ENCODE data around the gene DKK2. TPM values are rescaled to one million over a fixed set of nuclear protein-coding genes. Genes with fewer than 3 reads are reported as not detected.

The DKK2 gene
- total and polyA plus RNA-seq, 3 donors from 2014 or later: 0.21 to 0.62 TPM; not detected in 1

DNA sequence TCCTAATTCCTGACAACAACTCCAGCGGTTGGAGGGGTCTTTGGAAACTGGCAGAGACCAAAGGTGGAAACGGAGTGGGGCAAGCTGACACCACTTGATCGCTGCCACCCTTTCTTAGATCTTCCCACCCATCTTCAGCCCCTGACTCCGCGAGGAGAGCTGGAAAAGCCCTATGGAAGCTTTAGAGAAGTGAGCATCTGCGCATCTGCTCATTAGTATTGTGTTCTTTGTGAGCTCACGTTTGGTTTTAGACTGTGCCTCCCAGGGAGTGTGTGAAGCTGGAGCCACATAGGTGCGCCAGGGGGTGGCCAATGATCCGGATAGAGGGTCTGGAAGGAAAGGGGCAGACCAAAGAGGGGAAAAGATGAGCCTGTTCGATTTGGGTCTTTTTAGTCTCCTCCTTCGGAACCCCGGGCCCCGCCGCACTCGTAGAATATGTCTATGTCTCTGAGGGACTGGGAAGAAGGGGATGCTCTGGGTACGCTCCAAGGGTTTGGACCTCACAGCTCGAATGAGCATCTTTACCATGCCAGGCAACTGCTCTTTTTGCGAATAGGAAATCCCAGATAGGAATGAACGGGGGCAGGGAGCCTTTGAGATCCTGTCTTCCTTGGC is 578 bp upstream of the DKK2 start:
- intact Hi-C loops (cut with DNase I; ENCODE audit: low total_unique reads): no loop called here
- TF ChIP-seq, protein P1, sequence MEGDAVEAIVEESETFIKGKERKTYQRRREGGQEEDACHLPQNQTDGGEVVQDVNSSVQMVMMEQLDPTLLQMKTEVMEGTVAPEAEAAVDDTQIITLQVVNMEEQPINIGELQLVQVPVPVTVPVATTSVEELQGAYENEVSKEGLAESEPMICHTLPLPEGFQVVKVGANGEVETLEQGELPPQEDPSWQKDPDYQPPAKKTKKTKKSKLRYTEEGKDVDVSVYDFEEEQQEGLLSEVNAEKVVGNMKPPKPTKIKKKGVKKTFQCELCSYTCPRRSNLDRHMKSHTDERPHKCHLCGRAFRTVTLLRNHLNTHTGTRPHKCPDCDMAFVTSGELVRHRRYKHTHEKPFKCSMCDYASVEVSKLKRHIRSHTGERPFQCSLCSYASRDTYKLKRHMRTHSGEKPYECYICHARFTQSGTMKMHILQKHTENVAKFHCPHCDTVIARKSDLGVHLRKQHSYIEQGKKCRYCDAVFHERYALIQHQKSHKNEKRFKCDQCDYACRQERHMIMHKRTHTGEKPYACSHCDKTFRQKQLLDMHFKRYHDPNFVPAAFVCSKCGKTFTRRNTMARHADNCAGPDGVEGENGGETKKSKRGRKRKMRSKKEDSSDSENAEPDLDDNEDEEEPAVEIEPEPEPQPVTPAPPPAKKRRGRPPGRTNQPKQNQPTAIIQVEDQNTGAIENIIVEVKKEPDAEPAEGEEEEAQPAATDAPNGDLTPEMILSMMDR (IDR thresholded peaks at IDR 0.05): no peak
- no peak for TF ChIP-seq POLR2A (IDR thresholded peaks at IDR 0.05)
- 4 to 5% methylated on average over 19 of the region's 19 CpGs for WGBS, 2 donors
- H3K27ac ChIP-seq: no peak overlapping the region
- H3K27me3 ChIP-seq: no peaks in the 10 kb centered on the region
- DNase-seq: no peak
- H3K4me3 ChIP-seq: no peak overlapping the region
- H3K9me3 ChIP-seq: no peaks in the 10 kb centered on the region
- H3K36me3 ChIP-seq (ENCODE audit: low read depth, missing control alignments): no peaks in the 10 kb centered on the region
- peaks cover 25% of the 10 kb centered on the region for H3K4me1 ChIP-seq

DNA sequence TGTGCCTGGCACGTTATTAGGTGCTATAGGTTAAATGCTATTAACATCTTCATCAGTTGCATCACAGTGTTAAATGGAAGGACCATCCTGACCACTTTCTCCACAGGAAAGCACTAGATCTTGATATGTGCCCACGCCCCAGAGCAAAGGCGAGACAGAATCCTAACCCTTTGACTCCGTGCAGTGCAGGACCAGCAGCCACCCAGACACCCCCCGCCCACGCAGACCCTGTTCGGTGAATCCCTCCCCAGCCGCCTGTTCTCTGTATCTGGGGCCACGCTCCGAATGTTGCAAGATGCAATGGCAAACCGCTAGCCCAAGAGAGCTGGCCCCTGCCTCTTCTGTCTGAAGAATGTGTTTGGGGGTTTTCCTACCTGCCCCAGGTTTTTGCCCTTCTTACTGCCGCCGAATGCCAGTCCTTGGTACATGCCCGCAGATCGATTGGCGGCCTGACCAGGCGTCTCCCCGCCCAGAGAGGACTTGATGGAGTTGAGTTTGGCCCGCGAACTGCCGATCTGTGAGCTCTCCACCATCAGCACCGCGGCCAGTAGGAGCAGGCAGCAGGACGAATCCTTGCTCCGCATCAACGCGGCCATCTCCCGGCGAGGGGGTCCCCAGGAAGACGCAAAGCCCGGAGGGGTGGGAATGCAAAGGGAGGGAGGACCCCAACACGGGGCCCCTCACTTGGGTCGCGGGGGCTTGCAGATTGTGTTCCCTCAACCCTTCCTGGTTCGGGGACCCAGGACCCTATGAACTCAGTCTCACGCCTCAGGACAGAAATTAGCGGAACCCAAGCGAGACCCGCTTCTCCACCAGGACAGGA is 906 bp downstream of the DKK2 start:
- TF ChIP-seq, protein P1 (IDR thresholded peaks at IDR 0.05): no peak
- no peak for TF ChIP-seq POLR2A (IDR thresholded peaks at IDR 0.05)
- no peaks in the 10 kb centered on the region for H3K36me3 ChIP-seq (ENCODE audit: low read depth, missing control alignments)
- H3K4me1 ChIP-seq: peaks cover 25% of the 10 kb centered on the region
- intact Hi-C loops (cut with DNase I; ENCODE audit: low total_unique reads): no loop called here
- no peaks in the 10 kb centered on the region for H3K27me3 ChIP-seq
- 2% methylated on average over 22 to 39 of the region's 39 CpGs for WGBS, 2 donors
- peak overlapping the region; percentile 1 to 23 for H3K4me3 ChIP-seq
- DNase-seq: no peak
- no peaks in the 10 kb centered on the region for H3K9me3 ChIP-seq
- H3K27ac ChIP-seq: no peak overlapping the region

DNA sequence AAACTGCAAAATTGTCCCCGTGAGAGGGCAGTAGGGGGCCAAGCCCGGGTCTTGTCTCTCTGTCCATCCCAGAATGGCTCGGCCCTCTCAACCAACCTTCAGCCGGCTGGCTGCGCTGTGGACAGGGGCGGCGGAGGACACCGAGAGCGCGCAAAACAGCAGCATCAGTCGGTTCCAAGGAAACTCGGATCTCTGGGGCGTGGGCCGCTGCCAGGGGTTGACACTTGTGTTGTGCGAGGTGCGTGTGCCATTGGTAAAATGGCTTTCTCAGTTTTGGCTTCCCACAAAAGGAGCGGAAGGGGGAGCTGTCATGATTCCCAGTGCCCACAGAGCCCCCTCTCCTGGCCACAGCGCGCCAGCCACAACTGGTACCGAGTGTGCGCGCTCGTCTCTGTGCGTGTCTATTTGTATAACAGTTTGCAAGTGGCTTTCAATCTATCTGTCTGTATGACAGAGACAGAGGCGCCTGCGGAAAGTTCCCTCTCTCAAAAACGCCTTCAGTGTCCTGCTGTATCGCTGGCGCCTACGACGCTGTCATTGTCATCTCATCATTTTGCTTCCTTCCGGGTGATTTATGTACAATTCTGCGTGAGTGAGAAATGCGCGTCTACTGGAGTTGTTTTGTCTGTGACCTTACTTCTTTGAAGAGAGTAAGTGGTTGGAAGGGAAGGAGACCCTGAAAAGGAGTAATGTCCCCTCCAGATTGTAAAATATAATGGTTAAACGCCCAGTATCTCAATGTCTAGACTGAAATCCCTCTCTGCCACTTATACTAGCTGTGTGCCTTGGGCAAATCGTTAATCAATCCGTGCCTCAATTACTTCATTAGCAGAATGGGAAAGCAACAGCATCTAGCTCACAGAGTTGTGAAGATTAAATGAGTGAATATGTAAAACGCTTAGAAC is 1.8 kb downstream of the DKK2 start:
- H3K4me1 ChIP-seq: peaks cover 25% of the 10 kb centered on the region
- WGBS, 2 donors: 2% methylated on average over 36 to 39 of the region's 39 CpGs
- TF ChIP-seq, protein P1 (IDR thresholded peaks at IDR 0.05): peak in 1 of 3 experiments; percentile 16
- no peak for TF ChIP-seq POLR2A (IDR thresholded peaks at IDR 0.05)
- no peaks in the 10 kb centered on the region for H3K27me3 ChIP-seq
- no peaks in the 10 kb centered on the region for H3K36me3 ChIP-seq (ENCODE audit: low read depth, missing control alignments)
- H3K27ac ChIP-seq: no peak overlapping the region
- no peak overlapping the region for H3K4me3 ChIP-seq
- no peaks in the 10 kb centered on the region for H3K9me3 ChIP-seq
- peak; percentile 56 for DNase-seq
- intact Hi-C loops (cut with DNase I; ENCODE audit: low total_unique reads): no loop called here

DNA sequence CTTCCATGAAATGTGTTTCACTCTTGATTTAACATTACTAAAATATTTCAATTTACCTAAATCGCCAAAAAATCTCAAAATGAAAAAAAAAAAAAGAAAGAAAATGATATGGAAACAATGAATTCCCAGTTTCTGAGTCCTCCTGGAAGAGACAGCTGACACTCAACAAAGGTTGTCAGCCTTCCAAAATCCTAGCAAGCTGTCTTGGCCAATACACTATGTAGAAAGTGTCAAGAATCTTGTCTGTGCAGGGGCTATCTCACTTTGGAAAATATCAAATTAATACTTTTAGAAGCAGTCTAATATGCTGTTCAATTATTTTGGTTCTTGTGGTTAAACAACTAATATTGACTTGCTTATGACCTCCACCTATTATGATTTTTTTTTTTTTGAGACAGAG is 8.7 kb downstream of the DKK2 start:
- Histone ChIP-seq H3K27ac (no peak overlapping the region), H3K36me3 (ENCODE audit: low read depth, missing control alignments) (no peaks in the 10 kb centered on the region), H3K27me3 (no peaks in the 10 kb centered on the region), H3K4me3 (no peak overlapping the region), H3K4me1 (no peaks in the 10 kb centered on the region), H3K9me3 (no peaks in the 10 kb centered on the region)
- no peak for TF ChIP-seq POLR2A (IDR thresholded peaks at IDR 0.05)
- TF ChIP-seq, protein P1 (IDR thresholded peaks at IDR 0.05): no peak
- intact Hi-C loops (cut with DNase I; ENCODE audit: low total_unique reads): no loop called here
- 66 to 67% methylated on average over 1 of the region's 1 CpG for WGBS, 2 donors
- no peak for DNase-seq
